Neural progenitor cell (in vitro differentiated cells): ENCODE results near the gene MTCL3.

Experiments
- CTCF ChIP-seq: fragments of 200-600 bp; sonication (generic); IDR thresholded peaks from 2 replicates; pipeline ENCODE4 v1.5.1; 2017; ENCODE audit warnings: antibody characterized with exemption, mild to moderate bottlenecking
- EZH2 ChIP-seq: fragments of 200-600 bp; sonication (generic); IDR thresholded peaks from 2 replicates; pipeline ENCODE4 v1.6.1; 2017; ENCODE audit warnings: antibody characterized with exemption, mild to moderate bottlenecking, moderate library complexity
- EZH2phosphoT487 ChIP-seq: fragments of 200-600 bp; sonication (generic); IDR thresholded peaks from 2 replicates; pipeline ENCODE4 v1.6.1; 2017; ENCODE audit warnings: antibody characterized with exemption

- TF ChIP-seq CTCF (no peak), EZH2 (no peak), EZH2phosphoT487 (no peak)
These were observed 34.8 kb downstream of the MTCL3 start for GRCh38 chr6:127484212-127484863.
